Loucy (cell line): ENCODE results near the gene BORCS6.

Experiments
- CTCF ChIP-seq: fragments of 200-600 bp; sonication (generic); conservative IDR thresholded peaks from 2 replicates; pipeline ENCODE4 v1.5.1; 2014; ENCODE audit warnings: mild to moderate bottlenecking, antibody characterized with exemption, low read length
- EZH2phosphoT487 ChIP-seq: fragments of 200-600 bp; IDR thresholded peaks from 2 replicates; pipeline ENCODE4 v1.6.1; 2018; ENCODE audit warnings: antibody characterized with exemption, mild to moderate bottlenecking, moderate library complexity, borderline replicate concordance

- TF ChIP-seq CTCF (no peak; the same call in 1 of the 2 replicates), EZH2phosphoT487 (no peak)
These were observed 3.0 kb downstream of the BORCS6 start for GRCh38 chr17:8186787-8187516.
